ENCODE results near the gene STPG4. TPM values are rescaled to one million over a fixed set of nuclear protein-coding genes. Genes with fewer than 3 reads are reported as not detected.

STPG4 gene
- total RNA-seq, 2 donors from 2014 or later, result 0.15 to 0.42 TPM

DNA sequence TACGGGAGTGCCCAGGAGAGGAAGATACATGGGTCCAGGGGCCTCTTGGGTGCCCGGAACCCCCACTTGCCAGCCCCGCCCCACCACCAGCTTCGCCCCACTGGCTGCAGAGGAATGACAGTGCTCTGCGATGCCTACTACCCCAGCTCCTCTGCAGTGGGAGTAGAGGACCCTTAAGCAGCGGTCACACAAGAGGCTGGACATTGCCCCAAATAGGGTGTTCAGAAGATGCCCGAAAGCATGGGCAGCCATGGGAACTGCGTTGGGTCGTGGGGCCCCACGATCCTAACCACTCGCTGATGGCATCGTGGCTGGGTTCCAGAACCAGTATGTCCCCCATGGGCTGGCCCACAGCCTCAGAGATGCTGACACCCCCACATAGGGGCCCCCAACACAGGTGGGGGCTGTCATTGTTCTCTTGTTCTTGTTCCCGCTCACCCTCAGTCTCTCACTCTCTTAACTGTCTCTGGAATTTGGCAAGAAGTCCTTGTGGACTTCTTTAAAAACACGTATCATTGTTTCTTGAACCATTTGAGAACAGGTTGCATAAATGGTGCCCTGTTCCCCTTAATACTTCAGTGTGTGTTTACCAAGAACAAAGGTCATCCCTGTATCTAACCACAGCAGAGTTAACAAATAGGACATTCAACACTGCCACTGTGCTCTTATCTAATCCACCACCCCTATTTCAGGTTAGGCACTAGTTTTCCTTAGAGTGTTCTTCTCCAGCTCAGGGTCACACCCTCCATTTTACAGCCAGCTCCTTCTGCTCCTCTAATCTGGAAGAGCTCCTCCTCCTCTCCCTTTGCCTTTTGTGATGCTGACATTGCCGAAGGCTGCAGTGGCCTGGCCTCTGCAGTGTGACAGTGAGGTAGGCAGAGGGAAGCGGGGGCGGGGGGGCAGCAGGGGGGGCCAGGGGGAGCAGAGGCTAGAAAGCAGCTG, 76.3 kb downstream of the STPG4 start:
- H3K4me1 Mint-ChIP-seq, result peaks cover 32% of the 10 kb centered on the region
- Histone ChIP-seq H3K27me3 (ENCODE audit: control insufficient read depth, insufficient read depth, low read length, poor library complexity, severe bottlenecking) (no peaks in the 10 kb centered on the region), H3K4me3 (ENCODE audit: low read length) (no peak overlapping the region), H3K27ac (ENCODE audit: low read depth, low read length) (no peak overlapping the region), H3K9ac (ENCODE audit: extremely low read depth, low read length, poor library complexity, severe bottlenecking) (no peak overlapping the region), H3K9me3 (ENCODE audit: control insufficient read depth, low read length) (no peaks in the 10 kb centered on the region), H3K36me3 (ENCODE audit: control insufficient read depth, insufficient read depth, low read length) (no peaks in the 10 kb centered on the region), H3K4me1 (ENCODE audit: control insufficient read depth, insufficient read depth, low read length) (peaks cover 16% of the 10 kb centered on the region)
- DNase-seq, result no peak
- H3K36me3 Mint-ChIP-seq (ENCODE audit: low read depth), result no peaks in the 10 kb centered on the region
- no peaks in the 10 kb centered on the region for H3K9me3 Mint-ChIP-seq
- 85 to 92% methylated on average over 11 to 17 of the region's 17 CpGs for WGBS, 2 experiments (ENCODE audit: insufficient coverage in 1 of 2, insufficient read length in 1 of 2)
- peaks cover 8% of the 10 kb centered on the region for H3K27me3 Mint-ChIP-seq (ENCODE audit: insufficient read depth)
- H3K27ac Mint-ChIP-seq, result peak overlapping the region; percentile 33
- TF ChIP-seq, protein P1, sequence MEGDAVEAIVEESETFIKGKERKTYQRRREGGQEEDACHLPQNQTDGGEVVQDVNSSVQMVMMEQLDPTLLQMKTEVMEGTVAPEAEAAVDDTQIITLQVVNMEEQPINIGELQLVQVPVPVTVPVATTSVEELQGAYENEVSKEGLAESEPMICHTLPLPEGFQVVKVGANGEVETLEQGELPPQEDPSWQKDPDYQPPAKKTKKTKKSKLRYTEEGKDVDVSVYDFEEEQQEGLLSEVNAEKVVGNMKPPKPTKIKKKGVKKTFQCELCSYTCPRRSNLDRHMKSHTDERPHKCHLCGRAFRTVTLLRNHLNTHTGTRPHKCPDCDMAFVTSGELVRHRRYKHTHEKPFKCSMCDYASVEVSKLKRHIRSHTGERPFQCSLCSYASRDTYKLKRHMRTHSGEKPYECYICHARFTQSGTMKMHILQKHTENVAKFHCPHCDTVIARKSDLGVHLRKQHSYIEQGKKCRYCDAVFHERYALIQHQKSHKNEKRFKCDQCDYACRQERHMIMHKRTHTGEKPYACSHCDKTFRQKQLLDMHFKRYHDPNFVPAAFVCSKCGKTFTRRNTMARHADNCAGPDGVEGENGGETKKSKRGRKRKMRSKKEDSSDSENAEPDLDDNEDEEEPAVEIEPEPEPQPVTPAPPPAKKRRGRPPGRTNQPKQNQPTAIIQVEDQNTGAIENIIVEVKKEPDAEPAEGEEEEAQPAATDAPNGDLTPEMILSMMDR (conservative IDR thresholded peaks at IDR 0.05), result no peak
- no peak overlapping the region for H3K4me3 Mint-ChIP-seq

DNA sequence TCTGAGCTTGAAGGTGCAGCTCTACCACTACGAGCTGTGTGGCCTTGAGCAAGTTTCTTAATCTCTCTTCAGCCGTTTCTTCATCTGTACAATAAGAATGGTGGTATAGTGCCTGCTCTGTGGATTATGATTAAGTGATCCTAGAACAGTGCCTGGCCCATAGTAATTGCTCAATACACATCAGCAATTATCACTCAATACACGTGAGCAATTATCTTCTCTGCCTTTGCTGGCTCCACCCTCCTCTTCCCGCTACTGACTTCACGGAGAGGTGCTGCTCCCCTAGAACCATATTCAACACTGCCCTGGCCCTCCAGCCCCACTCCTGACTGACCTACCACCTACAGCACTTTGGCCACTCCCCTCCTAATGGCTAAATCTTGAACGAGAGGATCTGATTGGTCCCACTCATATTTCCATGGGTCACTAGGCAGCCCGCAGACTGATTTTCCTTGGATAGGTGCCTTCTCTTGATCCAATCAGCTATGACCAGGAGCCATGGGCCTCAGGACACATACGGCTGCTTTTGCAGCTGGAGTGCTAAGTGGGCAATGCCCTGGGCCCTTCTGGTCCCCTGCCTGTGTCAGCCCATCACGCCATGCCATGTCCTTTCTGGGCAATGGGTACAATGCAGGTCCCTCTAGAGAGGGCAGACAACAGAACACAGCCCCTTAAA, 77.5 kb downstream of the STPG4 start:
- H3K4me3 ChIP-seq (ENCODE audit: low read length), result no peak overlapping the region
- H3K4me1 ChIP-seq (ENCODE audit: control insufficient read depth, insufficient read depth, low read length), result peaks cover 13% of the 10 kb centered on the region
- H3K27ac ChIP-seq (ENCODE audit: low read depth, low read length), result peak overlapping the region; percentile 62
- no peak overlapping the region for H3K9ac ChIP-seq (ENCODE audit: extremely low read depth, low read length, poor library complexity, severe bottlenecking)
- Mint-ChIP-seq H3K27ac (peak overlapping the region; percentile 72), H3K36me3 (ENCODE audit: low read depth) (no peaks in the 10 kb centered on the region), H3K4me1 (peaks cover 32% of the 10 kb centered on the region), H3K9me3 (no peaks in the 10 kb centered on the region), H3K27me3 (ENCODE audit: insufficient read depth) (peaks cover under 1% of the 10 kb centered on the region), H3K4me3 (no peak overlapping the region)
- no peak for DNase-seq
- TF ChIP-seq, protein P1 (conservative IDR thresholded peaks at IDR 0.05), result no peak
- H3K36me3 ChIP-seq (ENCODE audit: control insufficient read depth, insufficient read depth, low read length), result no peaks in the 10 kb centered on the region
- no peaks in the 10 kb centered on the region for H3K9me3 ChIP-seq (ENCODE audit: control insufficient read depth, low read length)
- 88 to 90% methylated on average over 6 to 9 of the region's 9 CpGs for WGBS, 2 experiments (ENCODE audit: insufficient coverage in 1 of 2, insufficient read length in 1 of 2)
- H3K27me3 ChIP-seq (ENCODE audit: control insufficient read depth, insufficient read depth, low read length, poor library complexity, severe bottlenecking), result no peaks in the 10 kb centered on the region

- DNase-seq, result no peak
- Histone ChIP-seq H3K27ac (ENCODE audit: low read depth, low read length) (peak overlapping the region; percentile 76), H3K4me1 (ENCODE audit: control insufficient read depth, insufficient read depth, low read length) (peaks cover 13% of the 10 kb centered on the region), H3K9me3 (ENCODE audit: control insufficient read depth, low read length) (no peaks in the 10 kb centered on the region), H3K36me3 (ENCODE audit: control insufficient read depth, insufficient read depth, low read length) (no peaks in the 10 kb centered on the region), H3K9ac (ENCODE audit: extremely low read depth, low read length, poor library complexity, severe bottlenecking) (no peak overlapping the region), H3K27me3 (ENCODE audit: control insufficient read depth, insufficient read depth, low read length, poor library complexity, severe bottlenecking) (no peaks in the 10 kb centered on the region), H3K4me3 (ENCODE audit: low read length) (no peak overlapping the region)
- 57 to 75% methylated on average over 4 to 12 of the region's 12 CpGs for WGBS, 2 experiments (ENCODE audit: insufficient coverage in 1 of 2, insufficient read length in 1 of 2)
- TF ChIP-seq, protein P1 (conservative IDR thresholded peaks at IDR 0.05), result no peak
- no peaks in the 10 kb centered on the region for H3K9me3 Mint-ChIP-seq
- H3K36me3 Mint-ChIP-seq (ENCODE audit: low read depth), result no peaks in the 10 kb centered on the region
- no peak overlapping the region for H3K4me3 Mint-ChIP-seq
- H3K4me1 Mint-ChIP-seq, result peaks cover 35% of the 10 kb centered on the region
- H3K27me3 Mint-ChIP-seq (ENCODE audit: insufficient read depth), result no peaks in the 10 kb centered on the region
- H3K27ac Mint-ChIP-seq, result peak overlapping the region; percentile 72
Observed at GRCh38 chr2:47076586-47077441, 78.3 kb downstream of the STPG4 start.
